Fibroblast of lung (primary cell): ENCODE results near the gene RNF11.

Experiments used
- EZH2 ChIP-seq: IDR thresholded peaks from 2 replicates; pipeline ENCODE4 v1.5.1; 2012; ENCODE audit warnings: low read length, control low read depth, mild to moderate bottlenecking; ENCODE audit errors: missing control alignments
- TF ChIP-seq, protein P1 (sequence below), 2 donors: IDR thresholded peaks in 1 of 2; conservative IDR thresholded peaks in 1 of 2; 1 replicate in 1 of 2; 2 replicates in 1 of 2; pipeline ENCODE4 v1.5.1; 2011 to 2012; ENCODE audit warnings: low read length in 2 of 2, control low read depth in 1 of 2, inconsistent platforms in 1 of 2, low read depth in 1 of 2, mild to moderate bottlenecking in 1 of 2

DNA sequence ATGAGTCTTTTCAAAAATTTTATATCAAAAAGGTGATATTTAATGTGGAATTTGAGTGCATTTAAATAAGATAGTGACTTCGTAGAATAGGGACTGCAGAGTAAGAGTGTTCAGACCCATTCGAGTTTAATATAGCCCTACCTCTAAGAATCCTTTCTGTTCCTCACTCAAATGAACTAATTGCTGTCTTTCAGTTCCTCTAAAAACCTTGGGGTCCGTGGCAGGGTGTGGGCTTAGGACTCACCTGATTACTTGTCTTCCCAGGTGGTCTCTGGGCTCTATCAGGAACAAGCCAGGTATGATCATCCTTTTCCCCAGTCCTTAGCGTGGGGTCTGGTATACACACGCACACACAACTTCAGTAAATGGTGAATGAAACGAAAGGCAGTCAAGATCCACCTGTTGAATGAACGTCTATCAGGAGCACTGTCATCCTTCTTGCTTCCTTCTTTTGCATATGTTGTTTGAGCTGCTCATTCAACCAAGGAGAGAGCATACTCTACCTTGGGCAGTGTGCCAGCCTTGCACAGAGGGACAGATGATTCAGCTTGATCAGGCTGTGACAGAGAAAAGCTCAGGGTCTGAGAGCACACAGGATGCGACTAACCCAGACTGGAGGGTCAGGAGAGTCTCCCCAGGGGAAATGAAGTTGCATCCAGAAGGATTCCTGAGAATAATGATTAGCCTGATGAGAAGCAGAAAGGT lies 1.2 kb upstream of the RNF11 start:
- TF ChIP-seq, protein P1, sequence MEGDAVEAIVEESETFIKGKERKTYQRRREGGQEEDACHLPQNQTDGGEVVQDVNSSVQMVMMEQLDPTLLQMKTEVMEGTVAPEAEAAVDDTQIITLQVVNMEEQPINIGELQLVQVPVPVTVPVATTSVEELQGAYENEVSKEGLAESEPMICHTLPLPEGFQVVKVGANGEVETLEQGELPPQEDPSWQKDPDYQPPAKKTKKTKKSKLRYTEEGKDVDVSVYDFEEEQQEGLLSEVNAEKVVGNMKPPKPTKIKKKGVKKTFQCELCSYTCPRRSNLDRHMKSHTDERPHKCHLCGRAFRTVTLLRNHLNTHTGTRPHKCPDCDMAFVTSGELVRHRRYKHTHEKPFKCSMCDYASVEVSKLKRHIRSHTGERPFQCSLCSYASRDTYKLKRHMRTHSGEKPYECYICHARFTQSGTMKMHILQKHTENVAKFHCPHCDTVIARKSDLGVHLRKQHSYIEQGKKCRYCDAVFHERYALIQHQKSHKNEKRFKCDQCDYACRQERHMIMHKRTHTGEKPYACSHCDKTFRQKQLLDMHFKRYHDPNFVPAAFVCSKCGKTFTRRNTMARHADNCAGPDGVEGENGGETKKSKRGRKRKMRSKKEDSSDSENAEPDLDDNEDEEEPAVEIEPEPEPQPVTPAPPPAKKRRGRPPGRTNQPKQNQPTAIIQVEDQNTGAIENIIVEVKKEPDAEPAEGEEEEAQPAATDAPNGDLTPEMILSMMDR (conservative IDR thresholded peaks at IDR 0.05 in 1 of 2, IDR thresholded peaks at IDR 0.05 in 1 of 2; ENCODE audit: low read depth in 1 of 2, low read length in 2 of 2), result no peak
- no peak for TF ChIP-seq EZH2
